Measurements from ENCODE around the gene RAP1GAP. TPM values are rescaled to one million over a fixed set of nuclear protein-coding genes. Genes with fewer than 3 reads are reported as not detected.

Gene RAP1GAP
- total RNA-seq, 1 experiment from 2014 or later = 30.2 TPM

GRCh38 chr1:21547876-21548275, 121.3 kb downstream of the RAP1GAP start:
- no peaks in the 10 kb centered on the region for H3K4me1 ChIP-seq (replicated peaks; ENCODE audit: insufficient read depth)
- BruUV-seq (replicated peaks) = no TSS peak
- H3K27ac ChIP-seq = no peak overlapping the region
- no peaks in the 10 kb centered on the region for H3K36me3 ChIP-seq (ENCODE audit: low read depth)
- no peak for DNase-seq
- no peaks in the 10 kb centered on the region for H3K79me2 ChIP-seq (ENCODE audit: low read depth)
- no peaks in the 10 kb centered on the region for H3K9me2 ChIP-seq (ENCODE audit: insufficient read depth)
- no peak overlapping the region for H3K4me3 ChIP-seq
- H3K9me3 ChIP-seq (ENCODE audit: insufficient read depth, low read depth) = no peaks in the 10 kb centered on the region
- no peaks in the 10 kb centered on the region for H3K27me3 ChIP-seq (ENCODE audit: insufficient read depth, low read depth)
- H2AFZ ChIP-seq = no peak overlapping the region
- H3F3A ChIP-seq (ENCODE audit: insufficient read depth, low read depth) = no peaks in the 10 kb centered on the region
- intact Hi-C loops (cut with micrococcal nuclease; ENCODE audit: unreplicated experiment) = no loop called here
- TF ChIP-seq EZH2 (IDR thresholded peaks at IDR 0.05; ENCODE audit: low read depth) = no peak
- TF ChIP-seq, protein P1, sequence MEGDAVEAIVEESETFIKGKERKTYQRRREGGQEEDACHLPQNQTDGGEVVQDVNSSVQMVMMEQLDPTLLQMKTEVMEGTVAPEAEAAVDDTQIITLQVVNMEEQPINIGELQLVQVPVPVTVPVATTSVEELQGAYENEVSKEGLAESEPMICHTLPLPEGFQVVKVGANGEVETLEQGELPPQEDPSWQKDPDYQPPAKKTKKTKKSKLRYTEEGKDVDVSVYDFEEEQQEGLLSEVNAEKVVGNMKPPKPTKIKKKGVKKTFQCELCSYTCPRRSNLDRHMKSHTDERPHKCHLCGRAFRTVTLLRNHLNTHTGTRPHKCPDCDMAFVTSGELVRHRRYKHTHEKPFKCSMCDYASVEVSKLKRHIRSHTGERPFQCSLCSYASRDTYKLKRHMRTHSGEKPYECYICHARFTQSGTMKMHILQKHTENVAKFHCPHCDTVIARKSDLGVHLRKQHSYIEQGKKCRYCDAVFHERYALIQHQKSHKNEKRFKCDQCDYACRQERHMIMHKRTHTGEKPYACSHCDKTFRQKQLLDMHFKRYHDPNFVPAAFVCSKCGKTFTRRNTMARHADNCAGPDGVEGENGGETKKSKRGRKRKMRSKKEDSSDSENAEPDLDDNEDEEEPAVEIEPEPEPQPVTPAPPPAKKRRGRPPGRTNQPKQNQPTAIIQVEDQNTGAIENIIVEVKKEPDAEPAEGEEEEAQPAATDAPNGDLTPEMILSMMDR (conservative IDR thresholded peaks at IDR 0.05) = no peak
- POLR2A ChIA-PET (ENCODE audit: unreplicated experiment) = no interaction called here
- H3K4me2 ChIP-seq = no peak overlapping the region
- H4K20me1 ChIP-seq (ENCODE audit: insufficient read depth) = no peaks in the 10 kb centered on the region
- CTCF ChIA-PET = no interaction called here

Other genes with a start within 250 kb of the RAP1GAP start
- gene NBPF3, start 229.2 kb downstream of the RAP1GAP start, total RNA-seq (2021) = 19.2 and 23.6 TPM in 2 replicates
- gene ALPL, start 159.9 kb downstream of the RAP1GAP start, total RNA-seq (2021) = not detected in 2 replicates
- gene USP48, start 113.8 kb upstream of the RAP1GAP start, total RNA-seq (2021) = 63.1 and 63.5 TPM in 2 replicates
- not detected in 2 replicates for gene LDLRAD2, start 142.9 kb upstream of the RAP1GAP start, total RNA-seq (2021)

Data from PC-9 (cell line).